ENCODE data around the gene MORN3. TPM values are rescaled to one million over a fixed set of nuclear protein-coding genes. Genes with fewer than 3 reads are reported as not detected.
A peak's percentile ranks its signal among the peaks of the same experiment; 100 is the strongest.

The MORN3 gene
- total and polyA plus RNA-seq, 2 of the 8 experiments (the other 6 are each of a cell fraction or from before 2014, with no cell fraction given): 0.39 to 0.93 TPM

GRCh38 chr12:121637231-121637914, 32.1 kb downstream of the MORN3 start:
- DNase-seq (ENCODE audit: low read depth in 1 of 2, low spot score in 2 of 2): no peak

More at GRCh38 chr12:121637231-121637914, 32.1 kb downstream of the MORN3 start:
- Histone ChIP-seq H3K4me2 (ENCODE audit: insufficient read depth in 1 of 2, low read depth in 2 of 2, low read length in 2 of 2) (no peak overlapping the region), H3K56ac (replicated peaks; ENCODE audit: insufficient read length, low read depth, low read length) (no peak overlapping the region), H3K18ac (ENCODE audit: extremely low read depth, low read length) (peak overlapping the region; percentile 19; the same call in 1 of the 2 replicates), H3K23ac (ENCODE audit: insufficient read length) (no peak overlapping the region), H2BK5ac (ENCODE audit: low read depth, low read length) (peak overlapping the region; percentile 35; the same call in 1 of the 2 replicates), H2AK5ac (ENCODE audit: low read depth, low read length) (no peak overlapping the region), H4K5ac (ENCODE audit: insufficient read length, low read depth, low read length) (no peak overlapping the region), H3K4ac (replicated peaks; ENCODE audit: insufficient read length, low read depth, low read length) (no peak overlapping the region), H2AFZ (ENCODE audit: low read length) (no peak overlapping the region), H3K79me1 (ENCODE audit: low read depth, low read length) (peaks cover 24% of the 10 kb centered on the region), H4K8ac (ENCODE audit: extremely low read depth, insufficient read depth, low read length) (no peak overlapping the region), H3K36me3 (ENCODE audit: control insufficient read depth in 2 of 4, insufficient read depth in 4 of 4, low read length in 3 of 4) (peaks cover 0 to 13% (median 3%) of the 10 kb centered on the region in 4 experiments; a peak in 2 of 8 replicates), H3K23me2 (ENCODE audit: low read depth, low read length) (no peaks in the 10 kb centered on the region), H4K20me1 (replicated peaks in 1 of 2; ENCODE audit: control insufficient read depth in 1 of 2, insufficient read depth in 2 of 2, low read length in 2 of 2) (peaks cover 5 to 20% of the 10 kb centered on the region in 2 experiments), H3K14ac (ENCODE audit: insufficient read length) (no peak overlapping the region), H3K4me3 (ENCODE audit: extremely low read depth in 1 of 4, insufficient read depth in 2 of 4, low read depth in 3 of 4, low read length in 4 of 4) (no peak overlapping the region), H3K9ac (replicated peaks in 1 of 4; ENCODE audit: extremely low read depth in 1 of 4, low read depth in 3 of 4, low read length in 3 of 4) (no peak overlapping the region), H2BK12ac (ENCODE audit: low read depth, low read length) (no peak overlapping the region), H3K9me3 (ENCODE audit: insufficient read depth in 2 of 2, low read depth in 1 of 2, low read length in 1 of 2) (peaks cover 0 to 3% of the 10 kb centered on the region in 2 experiments; a peak in 1 of 4 replicates), H2BK20ac (ENCODE audit: low read length) (no peak overlapping the region), H2BK15ac (ENCODE audit: low read length) (no peak overlapping the region), H3K27ac (ENCODE audit: low read depth, low read length) (no peak overlapping the region), H2BK120ac (replicated peaks; ENCODE audit: low read depth, low read length) (no peak overlapping the region), H3K27me3 (replicated peaks in 1 of 4; ENCODE audit: control insufficient read depth in 3 of 4, extremely low read depth in 1 of 4, insufficient read depth in 3 of 4, low read length in 3 of 4) (no peaks in the 10 kb centered on the region), H3K4me1 (replicated peaks in 1 of 4; ENCODE audit: control insufficient read depth in 3 of 4, insufficient read depth in 4 of 4, low read length in 3 of 4) (peaks cover 2 to 10% (median 8%) of the 10 kb centered on the region in 4 experiments; a peak in 6 of 7 replicates), H3K79me2 (ENCODE audit: control insufficient read depth in 1 of 2, insufficient read depth in 2 of 2, low read length in 2 of 2) (peaks cover 2 to 51% of the 10 kb centered on the region in 2 experiments; a peak in 3 of 4 replicates), H4K91ac (replicated peaks; ENCODE audit: insufficient read length, low read length) (no peak overlapping the region)
- TF ChIP-seq CBX5 (IDR thresholded peaks at IDR 0.05; ENCODE audit: low read depth, low read length): no peak
- TF ChIP-seq JUND (IDR thresholded peaks at IDR 0.05; ENCODE audit: low read length): no peak
- no peak for TF ChIP-seq TAF1 (IDR thresholded peaks at IDR 0.05; ENCODE audit: low read depth, low read length)
- POLR2A ChIA-PET (ENCODE audit: partially characterized antibody): interaction anchor here (0.7 to 9.8 kb wide), 15 partner anchors 9 to 84 kb away, joined by 3 to 70 read pairs (median 4); partner anchors contain the start of genes KDM2B and ORAI1
- WGBS, 2 experiments (ENCODE audit: extremely low coverage in 1 of 2, insufficient coverage in 1 of 2, insufficient read length in 1 of 2, insufficient replicate concordance in 2 of 2, low coverage in 1 of 2, low lambda C conversion rate in 2 of 2, missing lambda C conversion rate in 1 of 2): 90% methylated on average over 10 of the region's 10 CpGs; no CpG with 5 or more reads in 1 of the 2 experiments
- CTCF ChIA-PET (ENCODE audit: partially characterized antibody): interaction anchor here (0.7 to 5.0 kb wide), 11 partner anchors 10 to 174 kb away, joined by 3 to 39 read pairs (median 4); partner anchors contain the start of genes MORN3 and ORAI1
- FAIRE-seq: no peak

Data from H1 (cell line).